OCI-LY1 (cell line): ENCODE measurements around the gene RFTN1.

Source experiments
- H2AFZ ChIP-seq: fragments of 200-600 bp; sonication (generic), shearing (Covaris generic); 2 replicates; pipeline ENCODE4 v1.6.0; 2014; ENCODE audit warnings: antibody characterized with exemption, mild to moderate bottlenecking, low read length
- H3F3A ChIP-seq: fragments of 200-600 bp; sonication (generic), shearing (Covaris generic); 2 replicates; pipeline ENCODE4 v1.6.0; 2014; ENCODE audit warnings: mild to moderate bottlenecking, antibody characterized with exemption, low read length, moderate library complexity; ENCODE audit not compliant: insufficient read depth
- H3K27ac ChIP-seq: fragments of 200-600 bp; sonication (generic); 2 replicates; pipeline ENCODE4 v1.5.1; 2014; ENCODE audit warnings: low read length, mixed run types, mild to moderate bottlenecking, low read depth; ENCODE audit not compliant: poor library complexity, severe bottlenecking
- H3K27me3 ChIP-seq: fragments of 200-600 bp; sonication (generic); 2 replicates; pipeline ENCODE4 v1.6.0; 2014; ENCODE audit warnings: antibody characterized with exemption, mild to moderate bottlenecking, low read length, moderate library complexity; ENCODE audit not compliant: insufficient read depth
- H3K36me3 ChIP-seq: fragments of 200-600 bp; sonication (generic); 2 replicates; pipeline ENCODE4 v1.6.1; 2014; ENCODE audit warnings: mild to moderate bottlenecking, antibody characterized with exemption, low read length, moderate library complexity, mixed read lengths; ENCODE audit not compliant: insufficient read depth
- H3K4me1 ChIP-seq: fragments of 200-600 bp; sonication (generic); 2 replicates; pipeline ENCODE4 v1.5.1; 2014; ENCODE audit warnings: mild to moderate bottlenecking, low read length, moderate library complexity; ENCODE audit not compliant: insufficient read depth, severe bottlenecking
- H3K4me2 ChIP-seq: fragments of 200-600 bp; sonication (generic), shearing (Covaris generic); 2 replicates; pipeline ENCODE4 v1.6.1; 2014; ENCODE audit warnings: low read length
- H3K4me3 ChIP-seq: fragments of 200-600 bp; sonication (generic); 2 replicates; pipeline ENCODE4 v1.5.1; 2014; ENCODE audit warnings: low read length, low read depth, mild to moderate bottlenecking, mixed read lengths; ENCODE audit not compliant: poor library complexity, severe bottlenecking
- H3K79me2 ChIP-seq: fragments of 200-600 bp; shearing (Covaris generic); 2 replicates; pipeline ENCODE4 v1.6.1; 2016; ENCODE audit warnings: mixed run types, low read length, mixed read lengths; ENCODE audit not compliant: insufficient read depth
- H3K9ac ChIP-seq: fragments of 200-600 bp; sonication (generic), shearing (Covaris generic); 2 replicates; pipeline ENCODE4 v1.6.1; 2014; ENCODE audit warnings: mild to moderate bottlenecking, low read length, mixed read lengths
- H3K9me2 ChIP-seq: fragments of 200-600 bp; sonication (generic), shearing (Covaris generic); 2 replicates; pipeline ENCODE4 v1.6.1; 2014; ENCODE audit warnings: low read depth, mild to moderate bottlenecking, low read length, mixed read lengths
- H3K9me3 ChIP-seq: fragments of 200-600 bp; shearing (Covaris generic); 2 replicates; pipeline ENCODE4 v1.6.1; 2014; ENCODE audit warnings: low read length, mixed read lengths
- H4K20me1 ChIP-seq: fragments of 200-600 bp; sonication (generic), shearing (Covaris generic); 2 replicates; pipeline ENCODE4 v1.6.0; 2016; ENCODE audit warnings: mild to moderate bottlenecking, low read length; ENCODE audit not compliant: insufficient read depth
- CTCF ChIP-seq: fragments of 200-600 bp; sonication (generic), shearing (Covaris generic); IDR thresholded peaks from 2 replicates; pipeline ENCODE4 v1.5.1; 2017; ENCODE audit warnings: mild to moderate bottlenecking, antibody characterized with exemption, low read length, moderate library complexity, mixed read lengths
- EZH2 ChIP-seq: fragments of 200-600 bp; sonication (generic), shearing (Covaris generic); IDR thresholded peaks from 2 replicates; pipeline ENCODE4 v1.8.0; 2017; ENCODE audit warnings: borderline replicate concordance, mixed run types, mild to moderate bottlenecking, antibody characterized with exemption, low read length, moderate library complexity, mixed read lengths

Gene RFTN1

DNA sequence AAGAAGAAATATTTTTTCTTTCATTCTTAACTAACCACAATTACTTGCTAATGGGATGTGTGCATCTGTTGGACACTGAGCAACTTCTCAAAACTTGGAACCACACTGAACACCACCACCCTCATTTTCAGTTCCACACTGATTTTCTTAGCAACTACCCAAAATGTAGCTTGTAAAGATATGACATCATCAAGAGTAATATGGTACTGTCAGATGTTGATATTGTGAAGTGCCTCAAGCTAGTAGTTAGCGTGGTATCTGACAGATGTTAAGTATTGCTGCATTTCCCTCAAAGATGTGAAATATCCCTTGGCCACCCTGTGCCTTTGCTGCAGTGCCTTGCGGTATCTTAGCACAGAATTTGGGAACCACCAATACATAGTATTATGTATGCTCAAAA is 9.3 kb downstream of the RFTN1 start:
- H2AFZ ChIP-seq, result no peak overlapping the region
- no peaks in the 10 kb centered on the region for H4K20me1 ChIP-seq
- peak overlapping the region; percentile 98; the same call in 1 of the 2 replicates for H3K4me2 ChIP-seq

GRCh38 chr3:16503191-16503776 is 10.2 kb downstream of the RFTN1 start:
- H3K4me2 ChIP-seq, result peak overlapping the region; percentile 98
- H3K9me2 ChIP-seq, result no peaks in the 10 kb centered on the region
- peaks cover 100% of the 10 kb centered on the region for H3K4me1 ChIP-seq
- TF ChIP-seq CTCF, result no peak
- no peak for TF ChIP-seq EZH2
- no peaks in the 10 kb centered on the region for H3F3A ChIP-seq
- peak overlapping the region; percentile 6 for H3K4me3 ChIP-seq
- H3K27me3 ChIP-seq, result no peaks in the 10 kb centered on the region
- H3K27ac ChIP-seq, result peak overlapping the region; percentile 99
- no peak overlapping the region for H2AFZ ChIP-seq
- H3K36me3 ChIP-seq, result peaks cover 94% of the 10 kb centered on the region
- H3K79me2 ChIP-seq, result peaks cover 100% of the 10 kb centered on the region
- no peaks in the 10 kb centered on the region for H4K20me1 ChIP-seq
- H3K9ac ChIP-seq, result peak overlapping the region; percentile 9; the same call in 1 of the 2 replicates
- no peaks in the 10 kb centered on the region for H3K9me3 ChIP-seq

More for the DNA sequence above, 9.3 kb downstream of the RFTN1 start:
- H3K9me3 ChIP-seq, result no peaks in the 10 kb centered on the region
- no peaks in the 10 kb centered on the region for H3F3A ChIP-seq
- no peaks in the 10 kb centered on the region for H3K27me3 ChIP-seq
- H3K36me3 ChIP-seq, result peaks cover 95% of the 10 kb centered on the region
- H3K9me2 ChIP-seq, result no peaks in the 10 kb centered on the region
- peak overlapping the region; percentile 99 for H3K27ac ChIP-seq
- no peak for TF ChIP-seq CTCF
- TF ChIP-seq EZH2, result no peak
- H3K79me2 ChIP-seq, result peaks cover 100% of the 10 kb centered on the region
- H3K4me1 ChIP-seq, result peaks cover 100% of the 10 kb centered on the region
- peak overlapping the region; percentile 10; the same call in 1 of the 2 replicates for H3K9ac ChIP-seq
- H3K4me3 ChIP-seq, result peak overlapping the region; percentile 12

GRCh38 chr3:16502347-16502908 is 11.1 kb downstream of the RFTN1 start:
- TF ChIP-seq EZH2, result no peak
- no peak for TF ChIP-seq CTCF
- no peaks in the 10 kb centered on the region for H3F3A ChIP-seq
- H3K9ac ChIP-seq, result peak overlapping the region; percentile 9; the same call in 1 of the 2 replicates
- H4K20me1 ChIP-seq, result no peaks in the 10 kb centered on the region
- H3K79me2 ChIP-seq, result peaks cover 100% of the 10 kb centered on the region
- no peaks in the 10 kb centered on the region for H3K27me3 ChIP-seq
- no peaks in the 10 kb centered on the region for H3K9me2 ChIP-seq
- H3K4me1 ChIP-seq, result peaks cover 100% of the 10 kb centered on the region
- H3K4me3 ChIP-seq, result no peak overlapping the region
- H3K27ac ChIP-seq, result peak overlapping the region; percentile 99
- no peak overlapping the region for H2AFZ ChIP-seq
- H3K4me2 ChIP-seq, result peak overlapping the region; percentile 98; the same call in 1 of the 2 replicates
- H3K9me3 ChIP-seq, result no peaks in the 10 kb centered on the region
- H3K36me3 ChIP-seq, result peaks cover 88% of the 10 kb centered on the region
